ENCODE results near the gene RBM19.

Gene RBM19

GRCh38 chr12:113766879-113767878 is 198.9 kb downstream of the RBM19 start:
- no peak for DNase-seq

Measured in NCI-H69 (cell line).